ENCODE measurements around the gene TMEM203. TPM values are rescaled to one million over a fixed set of nuclear protein-coding genes. Genes with fewer than 3 reads are reported as not detected.

TMEM203 gene
- total and polyA plus RNA-seq, 4 donors, result 19.9 to 27.5 (median 21.5) TPM

DNA sequence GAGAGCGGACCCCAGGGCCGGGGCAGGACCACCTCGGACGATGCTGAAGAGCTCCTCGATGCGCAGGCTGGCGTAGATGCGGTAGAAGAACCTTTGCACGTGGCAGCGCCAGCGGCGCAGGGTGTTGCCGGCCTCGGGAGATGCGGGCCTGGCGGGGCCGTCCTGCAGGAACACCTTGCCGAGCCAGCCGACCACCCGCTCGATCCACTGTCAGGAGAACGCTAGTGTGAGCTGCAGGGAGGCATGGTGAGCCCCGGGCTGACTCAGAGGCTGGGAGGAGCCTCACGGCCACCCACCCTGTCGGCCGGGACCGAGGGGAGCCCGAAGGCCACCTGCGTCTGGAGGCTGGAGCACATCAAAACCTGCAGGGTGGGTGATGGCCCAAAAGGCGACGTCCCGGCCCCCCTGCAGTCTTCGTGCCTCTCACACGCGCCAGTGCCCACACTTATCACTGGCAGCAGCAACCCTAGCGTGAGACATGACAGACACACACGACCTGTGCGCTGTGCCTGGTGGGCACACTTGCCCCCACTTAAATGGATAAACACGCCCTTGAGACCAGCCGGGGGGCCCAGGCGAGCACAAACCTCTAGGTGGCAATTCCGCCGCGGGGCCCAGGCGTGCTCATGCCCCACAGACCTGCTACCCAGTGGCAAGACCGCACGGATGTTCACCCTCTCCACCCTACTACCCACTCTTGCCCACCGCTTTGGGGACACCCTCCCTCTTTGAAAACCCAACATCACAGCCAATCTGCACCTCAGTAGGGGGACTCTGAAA is 20.4 kb downstream of the TMEM203 start:
- Histone ChIP-seq H3K4me3 (ENCODE audit: low read depth in 1 of 3, low read length in 3 of 3) (no peak overlapping the region), H3K9me3 (ENCODE audit: control insufficient read depth in 4 of 4, low read length in 3 of 4) (no peaks in the 10 kb centered on the region), H3K27ac (ENCODE audit: low read depth in 1 of 2, low read length in 2 of 2) (no peak overlapping the region), H3K4me1 (ENCODE audit: control insufficient read depth in 4 of 4, insufficient read depth in 4 of 4, low read length in 3 of 4) (peaks cover 17 to 35% (median 32%) of the 10 kb centered on the region in 4 donors), H3K27me3 (ENCODE audit: control insufficient read depth in 4 of 4, insufficient read depth in 4 of 4, low read length in 3 of 4) (no peaks in the 10 kb centered on the region), H3K9ac (ENCODE audit: low read depth in 1 of 2, low read length in 2 of 2) (no peak overlapping the region), H3K36me3 (ENCODE audit: control insufficient read depth in 4 of 4, insufficient read depth in 3 of 4, low read depth in 1 of 4, low read length in 3 of 4) (peaks cover 11 to 56% (median 23%) of the 10 kb centered on the region in 4 donors)
- WGBS, result 96% methylated on average over 48 of the region's 48 CpGs
- TF ChIP-seq EGR1 (IDR thresholded peaks at IDR 0.05; ENCODE audit: low read depth in 2 of 2), result no peak
- TF ChIP-seq, protein P1, sequence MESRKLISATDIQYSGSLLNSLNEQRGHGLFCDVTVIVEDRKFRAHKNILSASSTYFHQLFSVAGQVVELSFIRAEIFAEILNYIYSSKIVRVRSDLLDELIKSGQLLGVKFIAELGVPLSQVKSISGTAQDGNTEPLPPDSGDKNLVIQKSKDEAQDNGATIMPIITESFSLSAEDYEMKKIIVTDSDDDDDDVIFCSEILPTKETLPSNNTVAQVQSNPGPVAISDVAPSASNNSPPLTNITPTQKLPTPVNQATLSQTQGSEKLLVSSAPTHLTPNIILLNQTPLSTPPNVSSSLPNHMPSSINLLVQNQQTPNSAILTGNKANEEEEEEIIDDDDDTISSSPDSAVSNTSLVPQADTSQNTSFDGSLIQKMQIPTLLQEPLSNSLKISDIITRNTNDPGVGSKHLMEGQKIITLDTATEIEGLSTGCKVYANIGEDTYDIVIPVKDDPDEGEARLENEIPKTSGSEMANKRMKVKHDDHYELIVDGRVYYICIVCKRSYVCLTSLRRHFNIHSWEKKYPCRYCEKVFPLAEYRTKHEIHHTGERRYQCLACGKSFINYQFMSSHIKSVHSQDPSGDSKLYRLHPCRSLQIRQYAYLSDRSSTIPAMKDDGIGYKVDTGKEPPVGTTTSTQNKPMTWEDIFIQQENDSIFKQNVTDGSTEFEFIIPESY (IDR thresholded peaks at IDR 0.05), result no peak
- no peak for TF ChIP-seq FOXA1 (IDR thresholded peaks at IDR 0.05)
- TF ChIP-seq GABPA (IDR thresholded peaks at IDR 0.05 in 1 of 2, conservative IDR thresholded peaks at IDR 0.05 in 1 of 2), result no peak
- TF ChIP-seq, protein P2, sequence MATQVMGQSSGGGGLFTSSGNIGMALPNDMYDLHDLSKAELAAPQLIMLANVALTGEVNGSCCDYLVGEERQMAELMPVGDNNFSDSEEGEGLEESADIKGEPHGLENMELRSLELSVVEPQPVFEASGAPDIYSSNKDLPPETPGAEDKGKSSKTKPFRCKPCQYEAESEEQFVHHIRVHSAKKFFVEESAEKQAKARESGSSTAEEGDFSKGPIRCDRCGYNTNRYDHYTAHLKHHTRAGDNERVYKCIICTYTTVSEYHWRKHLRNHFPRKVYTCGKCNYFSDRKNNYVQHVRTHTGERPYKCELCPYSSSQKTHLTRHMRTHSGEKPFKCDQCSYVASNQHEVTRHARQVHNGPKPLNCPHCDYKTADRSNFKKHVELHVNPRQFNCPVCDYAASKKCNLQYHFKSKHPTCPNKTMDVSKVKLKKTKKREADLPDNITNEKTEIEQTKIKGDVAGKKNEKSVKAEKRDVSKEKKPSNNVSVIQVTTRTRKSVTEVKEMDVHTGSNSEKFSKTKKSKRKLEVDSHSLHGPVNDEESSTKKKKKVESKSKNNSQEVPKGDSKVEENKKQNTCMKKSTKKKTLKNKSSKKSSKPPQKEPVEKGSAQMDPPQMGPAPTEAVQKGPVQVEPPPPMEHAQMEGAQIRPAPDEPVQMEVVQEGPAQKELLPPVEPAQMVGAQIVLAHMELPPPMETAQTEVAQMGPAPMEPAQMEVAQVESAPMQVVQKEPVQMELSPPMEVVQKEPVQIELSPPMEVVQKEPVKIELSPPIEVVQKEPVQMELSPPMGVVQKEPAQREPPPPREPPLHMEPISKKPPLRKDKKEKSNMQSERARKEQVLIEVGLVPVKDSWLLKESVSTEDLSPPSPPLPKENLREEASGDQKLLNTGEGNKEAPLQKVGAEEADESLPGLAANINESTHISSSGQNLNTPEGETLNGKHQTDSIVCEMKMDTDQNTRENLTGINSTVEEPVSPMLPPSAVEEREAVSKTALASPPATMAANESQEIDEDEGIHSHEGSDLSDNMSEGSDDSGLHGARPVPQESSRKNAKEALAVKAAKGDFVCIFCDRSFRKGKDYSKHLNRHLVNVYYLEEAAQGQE (IDR thresholded peaks at IDR 0.05), result no peak
- TF ChIP-seq HNF4G (IDR thresholded peaks at IDR 0.05), result no peak
- TF ChIP-seq SP1 (IDR thresholded peaks at IDR 0.05), result no peak
- no peak for TF ChIP-seq RXRA (IDR thresholded peaks at IDR 0.05)
- TF ChIP-seq HNF4A (conservative IDR thresholded peaks at IDR 0.05), result no peak
- TF ChIP-seq FOXA2 (IDR thresholded peaks at IDR 0.05), result no peak
- no peak for TF ChIP-seq NR2F2 (IDR thresholded peaks at IDR 0.05)
- TF ChIP-seq, protein P3, sequence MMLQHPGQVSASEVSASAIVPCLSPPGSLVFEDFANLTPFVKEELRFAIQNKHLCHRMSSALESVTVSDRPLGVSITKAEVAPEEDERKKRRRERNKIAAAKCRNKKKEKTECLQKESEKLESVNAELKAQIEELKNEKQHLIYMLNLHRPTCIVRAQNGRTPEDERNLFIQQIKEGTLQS (IDR thresholded peaks at IDR 0.05), result no peak
- no peak for TF ChIP-seq RAD21 (IDR thresholded peaks at IDR 0.05)
- TF ChIP-seq, protein P4, sequence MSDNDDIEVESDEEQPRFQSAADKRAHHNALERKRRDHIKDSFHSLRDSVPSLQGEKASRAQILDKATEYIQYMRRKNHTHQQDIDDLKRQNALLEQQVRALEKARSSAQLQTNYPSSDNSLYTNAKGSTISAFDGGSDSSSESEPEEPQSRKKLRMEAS (IDR thresholded peaks at IDR 0.05), result no peak
- TF ChIP-seq YY1 (IDR thresholded peaks at IDR 0.05), result no peak
- TF ChIP-seq TAF1 (conservative IDR thresholded peaks at IDR 0.05), result no peak
- TF ChIP-seq JUND (IDR thresholded peaks at IDR 0.05), result no peak
- TF ChIP-seq, protein P5, sequence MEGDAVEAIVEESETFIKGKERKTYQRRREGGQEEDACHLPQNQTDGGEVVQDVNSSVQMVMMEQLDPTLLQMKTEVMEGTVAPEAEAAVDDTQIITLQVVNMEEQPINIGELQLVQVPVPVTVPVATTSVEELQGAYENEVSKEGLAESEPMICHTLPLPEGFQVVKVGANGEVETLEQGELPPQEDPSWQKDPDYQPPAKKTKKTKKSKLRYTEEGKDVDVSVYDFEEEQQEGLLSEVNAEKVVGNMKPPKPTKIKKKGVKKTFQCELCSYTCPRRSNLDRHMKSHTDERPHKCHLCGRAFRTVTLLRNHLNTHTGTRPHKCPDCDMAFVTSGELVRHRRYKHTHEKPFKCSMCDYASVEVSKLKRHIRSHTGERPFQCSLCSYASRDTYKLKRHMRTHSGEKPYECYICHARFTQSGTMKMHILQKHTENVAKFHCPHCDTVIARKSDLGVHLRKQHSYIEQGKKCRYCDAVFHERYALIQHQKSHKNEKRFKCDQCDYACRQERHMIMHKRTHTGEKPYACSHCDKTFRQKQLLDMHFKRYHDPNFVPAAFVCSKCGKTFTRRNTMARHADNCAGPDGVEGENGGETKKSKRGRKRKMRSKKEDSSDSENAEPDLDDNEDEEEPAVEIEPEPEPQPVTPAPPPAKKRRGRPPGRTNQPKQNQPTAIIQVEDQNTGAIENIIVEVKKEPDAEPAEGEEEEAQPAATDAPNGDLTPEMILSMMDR (IDR thresholded peaks at IDR 0.05; ENCODE audit: low read depth, low read length, missing input control), result no peak
- no peak for DNase-seq (ENCODE audit: low spot score)
